Parathyroid adenoma (tissue), 2 donors: ENCODE results near the gene TBC1D8.

Experiments used
- H2AFZ ChIP-seq: fragments of 300-600 bp; sonication (generic); one replicate; pipeline ENCODE4 v1.7.0; 2017; ENCODE audit warnings: antibody characterized with exemption, mild to moderate bottlenecking
- H3K27ac ChIP-seq: fragments of 300-600 bp; sonication (generic); one replicate; pipeline ENCODE4 v1.7.0; 2017
- H3K27me3 ChIP-seq: fragments of 300-600 bp; sonication (generic); one replicate; pipeline ENCODE4 v1.7.0; 2017; ENCODE audit warnings: low read length; ENCODE audit not compliant: control insufficient read depth, insufficient read depth
- H3K36me3 ChIP-seq: fragments of 300-600 bp; sonication (generic); one replicate; pipeline ENCODE4 v1.7.0; 2017; ENCODE audit warnings: low read length; ENCODE audit not compliant: control insufficient read depth, insufficient read depth
- H3K4me1 ChIP-seq: fragments of 300-600 bp; sonication (generic); one replicate; pipeline ENCODE4 v1.7.0; 2017; ENCODE audit warnings: control low read depth
- H3K4me2 ChIP-seq: fragments of 300-600 bp; sonication (generic); one replicate; pipeline ENCODE4 v1.7.0; 2017; ENCODE audit warnings: low read length
- H3K4me3 ChIP-seq: fragments of 300-600 bp; sonication (generic); one replicate; pipeline ENCODE4 v1.7.0; 2017; ENCODE audit warnings: low read depth, low read length
- H3K79me2 ChIP-seq: fragments of 300-600 bp; sonication (generic); one replicate; pipeline ENCODE4 v1.7.0; 2017; ENCODE audit warnings: control low read depth
- H3K9ac ChIP-seq: fragments of 300-600 bp; sonication (generic); one replicate; pipeline ENCODE4 v1.7.0; 2017; ENCODE audit warnings: mild to moderate bottlenecking
- H3K9me3 ChIP-seq: fragments of 300-600 bp; sonication (generic); one replicate; pipeline ENCODE4 v1.7.0; 2017; ENCODE audit warnings: low read length; ENCODE audit not compliant: control insufficient read depth
- TF ChIP-seq, protein P1 (sequence below): fragments of 300-600 bp; sonication (generic); IDR thresholded peaks from one replicate; pipeline ENCODE4 v1.7.0; 2017; ENCODE audit warnings: antibody characterized with exemption, mild to moderate bottlenecking
- donor health status: primary hyperparathyroidism.

The TBC1D8 gene

DNA sequence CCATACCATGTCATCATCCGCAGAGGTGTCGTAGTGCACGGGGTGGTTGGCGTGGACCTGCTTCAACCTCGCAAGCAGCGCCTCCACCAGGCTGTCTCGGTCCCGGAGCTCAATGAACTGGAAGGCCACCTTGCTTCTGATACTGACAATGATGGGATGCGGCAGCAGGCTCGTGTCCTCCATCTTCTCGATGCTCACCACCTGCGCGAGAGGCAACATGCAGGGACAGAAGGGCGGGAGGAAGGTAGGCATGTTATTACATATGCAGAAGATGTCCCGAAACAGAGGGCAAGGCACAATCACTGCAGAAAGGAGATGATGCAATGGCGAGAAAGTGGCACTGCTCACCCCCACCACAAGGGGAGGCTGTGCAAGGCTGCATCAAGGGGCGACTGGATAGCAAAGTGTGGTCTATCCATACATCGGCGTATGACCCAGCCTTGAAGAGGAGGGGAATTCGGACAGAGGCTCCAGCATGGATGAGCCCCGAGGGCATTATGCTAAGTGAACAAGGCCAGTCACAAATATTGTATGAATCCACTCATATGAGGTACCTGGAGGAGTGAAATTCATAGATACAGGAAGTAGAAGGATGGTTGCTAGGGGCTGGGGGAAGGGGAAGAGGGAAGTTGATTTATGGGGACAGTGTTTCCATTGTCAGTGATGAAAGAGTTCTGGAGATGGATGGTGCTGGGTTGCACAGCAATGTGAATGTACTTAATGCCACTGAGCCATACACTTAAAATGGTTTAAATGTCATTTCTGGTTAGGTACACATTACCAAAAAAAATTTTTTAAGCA lies 112.5 kb downstream of the TBC1D8 start:
- Histone ChIP-seq H3K9ac (no peak overlapping the region), H3K27me3 (no peaks in the 10 kb centered on the region), H2AFZ (no peak overlapping the region), H3K36me3 (no peaks in the 10 kb centered on the region), H3K4me1 (no peaks in the 10 kb centered on the region), H3K4me2 (no peak overlapping the region), H3K9me3 (no peaks in the 10 kb centered on the region), H3K27ac (no peak overlapping the region), H3K79me2 (no peaks in the 10 kb centered on the region), H3K4me3 (no peak overlapping the region)
- TF ChIP-seq, protein P1, sequence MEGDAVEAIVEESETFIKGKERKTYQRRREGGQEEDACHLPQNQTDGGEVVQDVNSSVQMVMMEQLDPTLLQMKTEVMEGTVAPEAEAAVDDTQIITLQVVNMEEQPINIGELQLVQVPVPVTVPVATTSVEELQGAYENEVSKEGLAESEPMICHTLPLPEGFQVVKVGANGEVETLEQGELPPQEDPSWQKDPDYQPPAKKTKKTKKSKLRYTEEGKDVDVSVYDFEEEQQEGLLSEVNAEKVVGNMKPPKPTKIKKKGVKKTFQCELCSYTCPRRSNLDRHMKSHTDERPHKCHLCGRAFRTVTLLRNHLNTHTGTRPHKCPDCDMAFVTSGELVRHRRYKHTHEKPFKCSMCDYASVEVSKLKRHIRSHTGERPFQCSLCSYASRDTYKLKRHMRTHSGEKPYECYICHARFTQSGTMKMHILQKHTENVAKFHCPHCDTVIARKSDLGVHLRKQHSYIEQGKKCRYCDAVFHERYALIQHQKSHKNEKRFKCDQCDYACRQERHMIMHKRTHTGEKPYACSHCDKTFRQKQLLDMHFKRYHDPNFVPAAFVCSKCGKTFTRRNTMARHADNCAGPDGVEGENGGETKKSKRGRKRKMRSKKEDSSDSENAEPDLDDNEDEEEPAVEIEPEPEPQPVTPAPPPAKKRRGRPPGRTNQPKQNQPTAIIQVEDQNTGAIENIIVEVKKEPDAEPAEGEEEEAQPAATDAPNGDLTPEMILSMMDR, result peak; percentile 26

DNA sequence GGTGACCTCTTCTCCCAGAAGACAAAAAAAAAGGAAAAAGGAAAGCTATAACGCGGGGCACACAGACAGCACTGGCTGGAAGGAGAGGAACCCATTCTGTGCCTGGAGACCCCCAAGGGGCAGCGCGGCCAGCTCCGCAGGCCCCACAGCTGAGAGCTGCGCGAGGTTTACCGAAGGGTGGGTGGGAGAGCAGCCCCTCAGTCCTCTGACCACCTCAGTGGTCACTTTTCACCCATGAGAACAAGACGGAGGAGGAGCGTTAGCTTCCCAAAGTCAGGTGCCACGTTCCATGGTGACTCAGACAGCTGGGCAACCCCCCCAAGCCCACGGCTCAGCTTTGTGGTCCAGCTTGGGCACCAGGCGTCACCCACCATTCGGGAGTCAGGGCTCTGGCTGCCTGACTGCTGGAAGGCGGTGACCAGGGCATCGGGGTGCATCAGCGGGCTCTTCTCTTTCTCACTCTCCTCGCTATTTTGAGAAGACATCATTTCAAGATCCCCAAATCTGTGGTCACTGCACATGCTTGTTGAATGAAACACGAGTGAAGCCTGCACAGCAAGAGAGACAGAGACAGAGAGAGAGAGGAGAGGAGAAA lies 113.9 kb downstream of the TBC1D8 start:
- TF ChIP-seq, protein P1, result no peak
- Histone ChIP-seq H3K36me3 (no peaks in the 10 kb centered on the region), H3K9me3 (no peaks in the 10 kb centered on the region), H3K4me2 (no peak overlapping the region), H3K27ac (no peak overlapping the region), H3K4me1 (no peaks in the 10 kb centered on the region), H3K4me3 (no peak overlapping the region), H3K79me2 (no peaks in the 10 kb centered on the region), H3K9ac (no peak overlapping the region), H2AFZ (no peak overlapping the region), H3K27me3 (no peaks in the 10 kb centered on the region)

DNA sequence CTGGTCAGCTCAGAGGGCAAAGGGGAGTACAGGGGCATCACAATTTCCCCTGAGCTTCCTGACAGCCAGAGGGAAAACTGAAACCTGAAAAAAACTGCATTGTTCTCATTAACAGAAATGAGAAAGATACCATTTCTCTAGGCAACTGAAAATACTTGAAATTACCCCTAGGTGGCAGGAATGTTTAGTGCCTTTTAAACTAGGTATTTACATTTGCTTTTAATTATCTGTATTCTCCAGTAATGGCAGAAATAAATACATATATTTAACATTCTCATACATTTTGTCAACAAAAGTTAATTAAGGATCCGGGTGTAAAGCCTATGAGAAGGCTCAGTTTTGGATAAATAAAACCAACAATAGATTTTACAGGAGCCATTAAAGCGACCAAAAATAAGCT lies 114.6 kb downstream of the TBC1D8 start:
- H3K36me3 ChIP-seq, result no peaks in the 10 kb centered on the region
- H3K27ac ChIP-seq, result no peak overlapping the region
- TF ChIP-seq, protein P1, result peak; percentile 48
- H3K4me2 ChIP-seq, result no peak overlapping the region
- H3K4me1 ChIP-seq, result no peaks in the 10 kb centered on the region
- no peaks in the 10 kb centered on the region for H3K9me3 ChIP-seq
- no peaks in the 10 kb centered on the region for H3K27me3 ChIP-seq
- H3K9ac ChIP-seq, result no peak overlapping the region
- H3K79me2 ChIP-seq, result no peaks in the 10 kb centered on the region
- no peak overlapping the region for H3K4me3 ChIP-seq
- no peak overlapping the region for H2AFZ ChIP-seq

DNA sequence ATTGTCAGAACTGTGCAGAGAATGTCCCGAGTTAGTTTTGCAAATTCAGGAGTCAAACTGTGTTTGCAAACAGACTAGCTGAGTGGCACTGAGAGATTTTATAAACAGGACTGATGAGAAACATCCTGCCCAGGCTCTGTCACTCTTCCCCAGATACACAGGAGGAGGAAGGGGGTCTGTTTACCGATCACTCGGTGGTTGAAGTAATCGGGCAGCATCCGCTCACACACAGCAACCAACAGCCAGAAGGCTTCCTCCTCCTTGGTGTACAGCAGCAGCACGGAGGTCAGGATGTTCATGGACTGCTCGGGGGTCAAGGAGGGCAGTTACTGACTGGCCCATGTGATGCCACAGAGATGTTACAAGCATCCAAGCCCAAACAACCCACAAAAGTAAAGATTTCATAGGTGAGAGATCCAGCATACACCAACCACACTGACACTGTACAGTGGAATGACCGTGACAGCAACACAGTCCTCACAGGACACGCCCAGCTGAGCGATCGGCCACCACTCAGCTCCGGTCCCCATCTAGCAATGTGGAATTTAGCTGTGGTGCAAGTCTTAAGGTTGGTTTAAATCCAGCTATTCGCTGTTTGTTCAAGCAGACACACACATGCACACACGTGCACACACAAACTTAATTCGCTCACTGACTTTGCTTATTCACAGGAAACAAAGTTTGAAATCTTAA lies 119.0 kb downstream of the TBC1D8 start:
- H3K9me3 ChIP-seq, result no peaks in the 10 kb centered on the region
- H3K4me3 ChIP-seq, result no peak overlapping the region
- no peak overlapping the region for H3K9ac ChIP-seq
- H3K4me1 ChIP-seq, result no peaks in the 10 kb centered on the region
- TF ChIP-seq, protein P1, result no peak
- no peaks in the 10 kb centered on the region for H3K36me3 ChIP-seq
- H3K27ac ChIP-seq, result no peak overlapping the region
- H2AFZ ChIP-seq, result no peak overlapping the region
- H3K4me2 ChIP-seq, result no peak overlapping the region
- H3K79me2 ChIP-seq, result no peaks in the 10 kb centered on the region
- H3K27me3 ChIP-seq, result no peaks in the 10 kb centered on the region
